DMS53 treated with DMSO at 0.1 percent for 48 hours (cell line): ENCODE measurements around the gene PCBP3.

Experiments used
- DNase-seq: peaks from one replicate; lab custom pipeline; 2025; ENCODE audit not compliant: unreplicated experiment; lab: John Stamatoyannopoulos, UW

PCBP3 gene

DNA sequence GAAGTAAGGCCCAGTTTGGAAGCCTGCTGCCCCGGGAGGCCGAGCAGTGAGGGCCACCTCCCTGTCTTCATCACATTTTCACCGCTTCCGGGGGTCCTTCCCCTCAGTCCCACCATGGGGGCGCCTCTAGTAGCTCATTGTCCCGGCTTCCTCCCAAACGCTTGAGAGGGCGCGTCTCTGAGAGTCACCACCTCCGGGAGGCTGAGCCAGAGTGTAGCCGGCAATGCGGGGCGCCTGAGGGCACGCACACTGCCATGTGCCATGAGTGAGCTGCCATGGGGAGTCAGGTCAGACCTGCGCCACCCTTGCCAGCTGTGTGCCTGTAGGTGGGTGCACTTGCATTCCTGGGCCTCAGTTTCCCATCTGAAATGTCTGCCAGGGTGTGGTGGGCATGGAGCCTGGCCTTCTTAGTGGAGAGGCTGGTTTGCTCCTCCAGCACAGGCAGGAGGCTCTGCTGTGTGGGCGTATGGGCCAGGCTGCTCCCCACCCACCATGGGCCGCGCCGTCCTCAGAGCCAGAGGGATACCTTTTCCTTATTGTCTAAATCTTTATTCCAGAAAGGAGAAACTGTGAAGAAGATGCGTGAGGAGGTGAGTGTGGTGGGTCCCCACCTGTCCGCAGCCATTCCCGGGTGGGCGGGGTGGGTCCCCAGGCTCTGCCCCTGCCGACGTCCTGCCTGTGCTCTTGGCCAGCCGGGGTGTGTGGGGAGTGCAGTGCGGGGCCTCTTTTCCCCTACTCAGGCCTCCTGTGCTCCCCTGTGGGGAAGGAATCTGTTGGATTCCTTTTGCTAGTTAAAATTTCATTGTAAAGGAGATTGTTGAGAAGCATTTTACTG lies 256.7 kb downstream of the PCBP3 start:
- DNase-seq, result no peak

GRCh38 chr21:45901061-45901690 lies 257.7 kb downstream of the PCBP3 start:
- no peak for DNase-seq

DNA sequence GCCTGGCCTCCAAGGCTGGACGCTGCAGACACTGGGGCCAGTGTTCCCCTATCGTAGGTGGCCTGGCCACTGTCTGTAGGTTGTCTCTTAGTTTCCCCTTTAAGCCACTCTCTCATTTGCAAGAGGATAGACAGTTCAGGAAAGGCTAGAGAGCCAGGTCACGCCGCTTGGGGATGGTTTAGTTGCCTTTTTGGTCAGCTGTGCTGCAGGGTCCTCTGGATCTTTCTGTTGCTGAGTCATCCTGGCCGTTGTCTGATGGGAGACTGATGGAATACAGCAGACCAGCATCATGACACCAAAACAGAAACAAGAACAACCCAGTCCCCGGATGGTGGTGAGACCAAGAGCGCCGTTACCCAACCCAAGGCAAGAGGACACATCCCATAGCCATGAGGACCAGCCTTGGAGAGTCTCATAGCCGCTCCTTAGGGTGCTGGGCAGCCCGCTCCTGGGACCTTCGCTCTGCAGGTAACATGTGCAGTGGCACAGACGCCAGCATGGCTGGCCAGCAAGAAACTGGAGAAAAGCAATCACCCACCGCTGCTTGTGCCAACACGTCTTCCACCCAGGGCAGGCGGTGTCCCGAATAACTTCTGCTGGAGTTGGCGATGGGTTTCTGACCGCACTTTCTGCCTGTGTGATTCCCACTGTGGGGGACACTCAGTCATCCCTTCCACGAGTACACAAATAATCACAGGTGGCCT lies 258.9 kb downstream of the PCBP3 start:
- no peak for DNase-seq

GRCh38 chr21:45905196-45905595 lies 261.7 kb downstream of the PCBP3 start:
- DNase-seq, result no peak

GRCh38 chr21:45906196-45906805 lies 262.8 kb downstream of the PCBP3 start:
- no peak for DNase-seq

DNA sequence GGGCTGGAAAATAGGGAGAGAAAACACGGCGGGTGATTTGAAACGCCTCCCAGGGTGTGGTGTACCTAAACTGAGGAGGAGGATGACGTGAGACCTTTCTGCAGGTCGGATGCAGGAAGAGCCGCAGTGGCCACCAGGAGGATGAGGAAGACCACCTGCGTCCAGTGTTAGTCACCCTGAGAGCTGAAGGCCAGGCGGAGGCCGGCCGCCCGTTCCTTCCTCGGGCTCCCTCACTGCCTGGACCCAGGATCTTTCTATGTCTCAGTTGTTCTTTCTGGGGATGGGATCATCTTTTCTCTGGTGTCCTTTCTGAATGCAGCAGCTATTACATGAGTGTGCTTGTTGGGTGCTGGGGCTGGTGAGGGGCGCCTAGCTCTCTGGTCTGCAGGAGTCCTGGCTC lies 263.3 kb downstream of the PCBP3 start:
- DNase-seq, result no peak

GRCh38 chr21:45908536-45909237 lies 265.2 kb downstream of the PCBP3 start:
- DNase-seq, result no peak

- no peak for DNase-seq
Observed at GRCh38 chr21:45909238-45909988, 265.9 kb downstream of the PCBP3 start.

- no peak for DNase-seq
Observed at GRCh38 chr21:45910155-45910547, 266.6 kb downstream of the PCBP3 start.

DNA sequence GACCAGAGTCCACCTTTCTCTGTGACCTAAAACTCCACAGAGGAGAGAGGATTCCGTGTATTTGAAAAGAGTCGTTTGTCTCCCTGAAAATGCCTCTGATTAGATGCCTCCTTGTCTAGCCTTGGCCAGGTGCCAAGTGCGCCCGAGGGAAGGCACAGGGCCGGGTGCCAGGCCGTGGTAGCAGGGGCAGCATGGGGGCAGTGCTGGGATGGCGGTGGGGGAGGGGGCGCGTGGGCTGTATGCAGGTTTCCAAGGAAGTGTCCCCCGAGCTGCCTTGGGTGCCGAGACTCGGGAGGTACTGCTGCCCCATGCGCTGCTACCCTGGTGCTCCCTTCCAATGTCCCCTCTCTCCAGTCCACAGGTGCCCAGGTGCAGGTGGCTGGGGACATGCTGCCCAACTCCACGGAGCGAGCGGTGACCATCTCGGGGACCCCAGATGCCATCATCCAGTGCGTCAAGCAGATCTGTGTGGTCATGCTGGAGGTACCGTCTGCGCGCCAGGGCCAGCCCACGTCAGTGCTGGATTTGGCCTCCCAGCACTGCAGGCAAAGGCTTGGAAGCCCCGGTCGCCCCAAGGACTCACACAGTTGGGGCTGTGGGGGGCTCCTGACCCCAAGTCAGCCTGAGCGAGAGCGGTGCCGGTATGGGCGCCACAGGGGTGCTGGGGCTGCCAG lies 267.2 kb downstream of the PCBP3 start:
- DNase-seq, result no peak

GRCh38 chr21:45911806-45912325 lies 268.3 kb downstream of the PCBP3 start:
- no peak for DNase-seq

DNA sequence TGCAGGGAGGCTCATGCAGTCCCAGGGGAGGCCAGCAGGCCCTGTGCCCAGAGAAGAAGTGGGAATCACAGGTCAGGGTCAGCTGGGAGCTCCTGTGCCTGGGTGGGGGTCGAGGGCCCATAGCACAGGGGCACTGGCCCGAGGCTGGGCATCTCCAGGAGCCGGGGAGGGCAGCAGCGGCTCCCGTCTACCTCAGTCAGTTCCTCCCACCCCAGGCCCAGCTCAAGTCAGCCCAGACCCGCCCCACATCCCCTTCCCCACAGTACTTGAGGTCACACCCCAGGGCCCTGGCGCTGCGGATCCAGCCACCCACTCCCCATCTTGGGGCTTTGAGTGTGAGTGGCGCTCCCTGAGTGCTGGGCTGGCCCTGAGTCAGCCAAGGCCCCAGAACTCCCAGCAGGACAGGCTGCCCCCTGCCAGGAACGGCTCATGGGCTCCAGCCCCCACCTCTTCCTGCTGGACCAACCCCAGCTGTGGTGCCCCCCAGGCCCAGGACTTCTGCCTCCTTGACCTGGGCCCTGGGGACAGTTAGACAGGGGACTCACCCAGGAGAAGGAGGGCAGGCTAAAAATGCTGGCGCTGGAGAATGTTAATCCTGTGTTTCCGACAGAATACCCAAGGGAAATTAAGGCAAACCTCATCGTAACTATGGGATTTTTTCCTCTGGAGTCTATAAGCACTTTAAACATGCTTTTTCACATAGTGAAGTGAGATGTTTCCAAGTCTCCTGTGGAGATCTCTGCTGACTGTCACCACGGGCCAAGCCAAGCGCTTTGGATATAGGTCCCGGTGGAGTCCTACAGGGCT lies 269.3 kb downstream of the PCBP3 start:
- DNase-seq, result no peak

- DNase-seq, result no peak
Observed at GRCh38 chr21:45913418-45913765, 269.9 kb downstream of the PCBP3 start.

GRCh38 chr21:45913886-45914285 lies 270.4 kb downstream of the PCBP3 start:
- no peak for DNase-seq

GRCh38 chr21:45914321-45914845 lies 270.9 kb downstream of the PCBP3 start:
- DNase-seq, result no peak

- no peak for DNase-seq
Observed at GRCh38 chr21:45916011-45916840, 272.7 kb downstream of the PCBP3 start.

DNA sequence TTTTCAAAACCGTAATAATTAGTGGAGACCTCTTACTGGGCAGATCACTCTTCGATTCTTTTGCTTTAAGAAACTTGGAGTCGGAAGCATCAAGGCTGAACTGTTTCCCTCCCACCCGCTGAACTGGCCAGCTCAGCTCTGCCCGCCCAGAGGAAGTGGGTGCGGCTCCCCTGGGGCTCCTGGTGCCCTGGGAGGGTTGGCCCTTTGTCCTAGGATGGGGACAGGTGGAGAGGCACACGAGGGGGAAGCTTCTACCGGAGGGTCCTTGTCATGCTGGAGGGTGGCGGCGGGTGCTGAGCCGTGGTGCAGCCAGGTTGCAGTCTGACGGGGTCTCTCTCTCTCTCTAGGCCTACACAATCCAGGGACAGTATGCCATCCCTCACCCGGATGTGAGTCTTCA lies 273.7 kb downstream of the PCBP3 start:
- no peak for DNase-seq

- DNase-seq, result no peak
Observed at GRCh38 chr21:45918011-45918410, 274.5 kb downstream of the PCBP3 start.
